K562 (cell line): ENCODE measurements around the gene MED15. TPM values are rescaled to one million over a fixed set of nuclear protein-coding genes. Genes with fewer than 3 reads are reported as not detected.

Source experiments
- ATF7 ChIP-seq: fragments of 450-650 bp; IDR thresholded peaks from 2 replicates; pipeline ENCODE4 v1.7.1; 2014; ENCODE audit warnings: mild to moderate bottlenecking, moderate library complexity
- BMI1 ChIP-seq: fragments of 150-350 bp; IDR thresholded peaks from 2 replicates; pipeline ENCODE4 v1.6.1; 2014; ENCODE audit warnings: low read length
- CBX2 ChIP-seq: fragments of 200-600 bp; sonication (generic); IDR thresholded peaks from one replicate; pipeline ENCODE4 v1.6.1; 2012; ENCODE audit warnings: mild to moderate bottlenecking, low read length, inconsistent platforms; ENCODE audit not compliant: insufficient read depth, poor library complexity, severe bottlenecking
- CREB3 ChIP-seq: fragments of 450-650 bp; conservative IDR thresholded peaks from 2 replicates; pipeline ENCODE4 v1.6.1; 2016; ENCODE audit warnings: missing genetic modification characterization, low read depth, mild to moderate bottlenecking, missing compliant biosample characterization, moderate library complexity
- EWSR1 ChIP-seq: fragments of 450-650 bp; IDR thresholded peaks from 2 replicates; pipeline ENCODE4 v1.6.1; 2018; ENCODE audit warnings: borderline replicate concordance, mild to moderate bottlenecking, low read depth, moderate library complexity; ENCODE audit not compliant: partially characterized antibody
- HSF4 ChIP-seq: fragments of 250-450 bp; sonication (Bioruptor Pico); IDR thresholded peaks from 2 replicates; pipeline ENCODE4 v2.1.2; 2022; ENCODE audit warnings: mild to moderate bottlenecking, moderate library complexity, borderline replicate concordance
- JUN ChIP-seq, 2 experiments: sonication (generic) in 1 of 2; formaldehyde crosslinking in 1 of 2; IDR thresholded peaks; 2 replicates each; pipeline versions ENCODE4 v1.6.1 to v1.8.0; 2012 to 2022; ENCODE audit warnings: borderline replicate concordance in 2 of 2, mild to moderate bottlenecking in 2 of 2, improper control_type of control experiment in 1 of 2, low read depth in 1 of 2, low read length in 1 of 2, missing genetic modification reagents in 1 of 2
- MEIS2 ChIP-seq: fragments of 450-650 bp; IDR thresholded peaks from 2 replicates; pipeline ENCODE4 v1.6.1; 2014; ENCODE audit warnings: mild to moderate bottlenecking; ENCODE audit not compliant: partially characterized antibody
- PTTG1 ChIP-seq: fragments of 450-650 bp; IDR thresholded peaks from 2 replicates; pipeline ENCODE4 v1.6.1; 2016; ENCODE audit warnings: low read depth, mild to moderate bottlenecking, missing genetic modification characterization, missing compliant biosample characterization
- REST ChIP-seq, 2 experiments: fragments of 450-650 bp; formaldehyde crosslinking in 1 of 2; IDR thresholded peaks; 2 replicates each; pipeline versions ENCODE4 v1.4.0 to v1.6.1; 2014 to 2020; ENCODE audit warnings: mild to moderate bottlenecking in 2 of 2, borderline replicate concordance in 1 of 2, low read depth in 1 of 2
- RFX7 ChIP-seq: fragments of 250-450 bp; sonication (Bioruptor Pico); IDR thresholded peaks from 2 replicates; pipeline ENCODE4 v1.5.1; 2021; ENCODE audit warnings: mild to moderate bottlenecking
- SMC3 ChIP-seq: conservative IDR thresholded peaks from 2 replicates; pipeline ENCODE4 v1.6.1; 2011; ENCODE audit warnings: low read depth, low read length, improper control_type of control experiment; ENCODE audit not compliant: insufficient read depth
- SP1 ChIP-seq: sonication (generic); formaldehyde crosslinking; IDR thresholded peaks from 2 replicates; pipeline ENCODE4 v1.8.1; 2022; ENCODE audit warnings: mild to moderate bottlenecking, missing genetic modification reagents
- TRIM24 ChIP-seq, 2 experiments: fragments of 450-650 bp; IDR thresholded peaks; 2 replicates each; pipeline ENCODE4 v1.6.1; 2016
- ZNF395 ChIP-seq: fragments of 200-800 bp; sonication (Bioruptor generic); IDR thresholded peaks from 2 replicates; pipeline ENCODE4 v1.6.1; 2017; ENCODE audit warnings: missing genetic modification characterization, missing compliant biosample characterization
- ZNF445 ChIP-seq: fragments of 250-450 bp; sonication (Bioruptor Pico); IDR thresholded peaks from 2 replicates; pipeline ENCODE4 v1.4.0; 2020; ENCODE audit warnings: low read depth, mild to moderate bottlenecking, moderate library complexity
- polyA plus RNA-seq, 8 experiments: library from polyadenylated mRNA; depleted of rRNA in 4 of 8; stranded (reverse) in 5 of 8; unstranded in 3 of 8; fragments of >200 nt; fragmentation: Nextera tagmentation in 2 of 8; fragmentation: Illumina TruSeq in 1 of 8; extraction: Ambion mirVana in 2 of 8; extraction: Trizol in 1 of 8; gene quantifications; 2 replicates each; pipeline versions ENCODE4 v1.2.1 to v1.2.3, GENCODE V29; 2011 to 2014; ENCODE audit warnings: inconsistent platforms in 1 of 8, missing spikeins in 1 of 8
- total RNA-seq, 7 experiments: library from RNA; depleted of rRNA in 6 of 7; stranded (reverse); fragments of >200 nt in 6 of 7; fragmentation: Illumina TruSeq in 2 of 7; extraction: Trizol in 2 of 7; gene quantifications; 2 replicates each; pipeline versions ENCODE4 v1.2.1 to v1.2.3, GENCODE V29; 2011 to 2021; ENCODE audit warnings: low replicate concordance in 1 of 7

The MED15 gene
- total and polyA plus RNA-seq, 9 of the 15 experiments (the other 6 are each of a cell fraction or from before 2014, with no cell fraction given): 4.0 to 271 (median 60.1) TPM

DNA sequence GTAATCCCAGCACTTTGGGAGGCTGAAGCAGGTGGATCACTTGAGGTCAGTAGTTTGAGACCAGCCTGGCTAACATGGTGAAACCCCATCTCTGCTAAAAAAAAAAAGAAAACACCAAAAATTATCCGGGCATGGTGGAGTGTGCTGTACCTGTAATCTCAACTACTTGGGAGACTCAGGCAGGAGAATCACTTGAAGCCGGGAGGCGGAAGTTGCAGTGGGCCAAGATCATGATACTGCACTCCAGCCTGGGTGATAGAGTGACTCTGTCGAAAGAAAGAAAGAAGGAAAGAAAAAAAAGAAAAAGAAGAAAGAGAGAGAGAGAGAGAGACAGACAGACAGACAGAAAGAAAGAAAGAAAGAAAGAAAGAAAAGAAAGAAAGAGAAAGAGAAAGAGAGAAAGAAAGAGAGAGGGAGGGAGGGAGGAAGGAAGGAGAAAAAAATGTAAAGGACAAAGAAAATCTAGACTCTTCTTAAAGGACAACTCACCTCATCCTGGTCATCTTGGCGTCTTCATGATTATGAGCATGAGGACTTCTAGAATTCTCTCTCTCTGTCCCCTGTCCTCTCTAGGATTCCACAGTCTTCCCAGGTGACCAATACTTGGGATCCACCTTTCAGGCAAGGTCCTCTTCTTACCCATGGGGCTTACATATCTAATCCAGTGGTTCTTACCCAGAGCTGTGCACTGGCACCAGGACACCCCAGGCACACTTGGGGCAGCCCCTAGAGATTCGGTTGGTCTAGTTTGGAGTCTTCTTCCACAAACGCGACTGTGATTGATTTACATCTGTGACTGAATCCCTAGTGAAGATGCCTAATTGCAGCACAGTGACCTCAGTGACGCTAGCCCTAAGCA, 120.9 kb downstream of the MED15 start (continued):
- TF ChIP-seq ZNF395 (CRISPR knock-in tag) (0 out of 2 replicates have a peak, but pooled peaks have one; percentile 27), BMI1 (no peak), TRIM24 (IDR thresholded peaks at IDR 0.05) (peak in 1 of 2 experiments; percentile 60; a peak in 3 of 4 replicates), HSF4 (CRISPR knock-in tag) (no peak), SMC3 (no peak), ZNF445 (CRISPR knock-in tag) (no peak), PTTG1 (tag) (no peak), EWSR1 (no peak), REST (IDR thresholded peaks at IDR 0.05; ENCODE audit: borderline replicate concordance) (no peak), REST (CRISPR knock-in tag; IDR thresholded peaks at IDR 0.05; ENCODE audit: low read depth) (no peak), SP1 (CRISPR knock-in tag) (peak; percentile 45; the same call in 1 of the 2 replicates), RFX7 (CRISPR knock-in tag) (no peak), CREB3 (tag) (no peak), ATF7 (no peak), CBX2 (no peak), MEIS2 (no peak), JUN (IDR thresholded peaks at IDR 0.05; ENCODE audit: borderline replicate concordance, low read depth, low read length) (no peak), JUN (CRISPR knock-in tag; IDR thresholded peaks at IDR 0.05; ENCODE audit: borderline replicate concordance) (no peak)
